ENCODE data around the gene GTF2A1. TPM values are rescaled to one million over a fixed set of nuclear protein-coding genes. Genes with fewer than 3 reads are reported as not detected.
"Not testable (repeated sequence)": the region's sequence is repeated elsewhere in the genome, so short reads cannot be mapped to it uniquely, and the experiment has no call there.

Gene GTF2A1
- total RNA-seq, 2 donors from 2014 or later = 17.2 to 31.5 TPM

GRCh38 chr14:81246461-81247270, 25.9 kb upstream of the GTF2A1 start:
- no peak overlapping the region for H3K4me3 Mint-ChIP-seq
- no peak overlapping the region for H3K27ac Mint-ChIP-seq
- no peaks in the 10 kb centered on the region for H3K4me1 Mint-ChIP-seq (ENCODE audit: low read depth in 2 of 2)
- H3K27me3 Mint-ChIP-seq = peaks cover 7 to 11% of the 10 kb centered on the region in 2 donors
- H3K9me3 Mint-ChIP-seq = peaks cover 8% of the 10 kb centered on the region
- DNase-seq (ENCODE audit: low spot score) (no peak), ATAC-seq (peak in 1 of 2 donors; percentile 52)
- peaks cover 10% of the 10 kb centered on the region for H3K36me3 Mint-ChIP-seq

GRCh38 chr14:81245771-81246170, 25.0 kb upstream of the GTF2A1 start:
- no peak overlapping the region for H3K27ac Mint-ChIP-seq
- ATAC-seq = no peak
- H3K9me3 Mint-ChIP-seq = peaks cover 8% of the 10 kb centered on the region
- no peak for DNase-seq (ENCODE audit: low spot score)
- H3K36me3 Mint-ChIP-seq = peaks cover 10% of the 10 kb centered on the region
- H3K4me3 Mint-ChIP-seq = no peak overlapping the region
- H3K4me1 Mint-ChIP-seq (ENCODE audit: low read depth in 2 of 2) = no peaks in the 10 kb centered on the region
- H3K27me3 Mint-ChIP-seq = peaks cover 7 to 17% of the 10 kb centered on the region in 2 donors

GRCh38 chr14:81244431-81244830, 23.7 kb upstream of the GTF2A1 start:
- H3K4me1 Mint-ChIP-seq (ENCODE audit: low read depth in 2 of 2); H3K4me3 Mint-ChIP-seq; H3K9me3 Mint-ChIP-seq; DNase-seq (ENCODE audit: low spot score); H3K27ac Mint-ChIP-seq; ATAC-seq: not testable (repeated sequence)
- H3K36me3 Mint-ChIP-seq = peaks cover 10% of the 10 kb centered on the region
- H3K27me3 Mint-ChIP-seq = peaks cover 14 to 26% of the 10 kb centered on the region in 2 donors

- Mint-ChIP-seq H3K4me3 (no peak overlapping the region), H3K9me3 (peaks cover 8% of the 10 kb centered on the region), H3K36me3 (peaks cover 10% of the 10 kb centered on the region), H3K4me1 (ENCODE audit: low read depth in 2 of 2) (no peaks in the 10 kb centered on the region), H3K27ac (no peak overlapping the region), H3K27me3 (peaks cover 16 to 29% of the 10 kb centered on the region in 2 donors)
- ATAC-seq = no peak
- no peak for DNase-seq (ENCODE audit: low spot score)
These were observed 22.7 kb upstream of the GTF2A1 start for GRCh38 chr14:81243499-81243898.

GRCh38 chr14:81236849-81237248, 16.1 kb upstream of the GTF2A1 start:
- not testable (repeated sequence) for H3K9me3 Mint-ChIP-seq; H3K4me3 Mint-ChIP-seq; H3K27ac Mint-ChIP-seq; ATAC-seq; H3K4me1 Mint-ChIP-seq (ENCODE audit: low read depth in 2 of 2); H3K36me3 Mint-ChIP-seq; DNase-seq (ENCODE audit: low spot score)
- peaks cover 11 to 29% of the 10 kb centered on the region in 2 donors for H3K27me3 Mint-ChIP-seq

GRCh38 chr14:81236138-81236537, 15.4 kb upstream of the GTF2A1 start:
- DNase-seq (ENCODE audit: low spot score) = no peak
- Mint-ChIP-seq H3K36me3 (no peaks in the 10 kb centered on the region), H3K27me3 (peaks cover 11 to 27% of the 10 kb centered on the region in 2 donors), H3K4me1 (ENCODE audit: low read depth in 2 of 2) (no peaks in the 10 kb centered on the region), H3K4me3 (no peak overlapping the region), H3K9me3 (no peaks in the 10 kb centered on the region), H3K27ac (no peak overlapping the region)
- peak in 1 of 2 donors; percentile 36 for ATAC-seq

GRCh38 chr14:81235096-81235495, 14.3 kb upstream of the GTF2A1 start:
- Mint-ChIP-seq H3K4me3 (no peak overlapping the region), H3K9me3 (no peaks in the 10 kb centered on the region), H3K27ac (no peak overlapping the region), H3K36me3 (no peaks in the 10 kb centered on the region), H3K27me3 (peaks cover 8 to 20% of the 10 kb centered on the region in 2 donors), H3K4me1 (ENCODE audit: low read depth in 2 of 2) (no peaks in the 10 kb centered on the region)
- DNase-seq (ENCODE audit: low spot score) (no peak), ATAC-seq (no peak)

GRCh38 chr14:81234278-81234677, 13.5 kb upstream of the GTF2A1 start:
- DNase-seq (ENCODE audit: low spot score) (no peak), ATAC-seq (no peak)
- Mint-ChIP-seq H3K9me3 (no peaks in the 10 kb centered on the region), H3K4me3 (no peak overlapping the region), H3K36me3 (no peaks in the 10 kb centered on the region), H3K27me3 (peaks cover 4 to 12% of the 10 kb centered on the region in 2 donors), H3K4me1 (ENCODE audit: low read depth in 2 of 2) (no peaks in the 10 kb centered on the region), H3K27ac (no peak overlapping the region)

- ATAC-seq (no peak), DNase-seq (ENCODE audit: low spot score) (no peak)
- no peaks in the 10 kb centered on the region for H3K9me3 Mint-ChIP-seq
- H3K36me3 Mint-ChIP-seq = no peaks in the 10 kb centered on the region
- no peaks in the 10 kb centered on the region for H3K4me1 Mint-ChIP-seq (ENCODE audit: low read depth in 2 of 2)
- no peak overlapping the region for H3K4me3 Mint-ChIP-seq
- peaks cover 3 to 12% of the 10 kb centered on the region in 2 donors for H3K27me3 Mint-ChIP-seq
- no peak overlapping the region for H3K27ac Mint-ChIP-seq
These were observed 12.9 kb upstream of the GTF2A1 start for GRCh38 chr14:81233615-81234014.

GRCh38 chr14:81231540-81231939, 10.8 kb upstream of the GTF2A1 start:
- no peak overlapping the region for H3K4me3 Mint-ChIP-seq
- no peaks in the 10 kb centered on the region for H3K4me1 Mint-ChIP-seq (ENCODE audit: low read depth in 2 of 2)
- no peaks in the 10 kb centered on the region for H3K9me3 Mint-ChIP-seq
- no peaks in the 10 kb centered on the region for H3K36me3 Mint-ChIP-seq
- H3K27me3 Mint-ChIP-seq = no peaks in the 10 kb centered on the region
- no peak for ATAC-seq
- no peak for DNase-seq (ENCODE audit: low spot score)
- H3K27ac Mint-ChIP-seq = no peak overlapping the region

- no peak overlapping the region for H3K27ac Mint-ChIP-seq
- peaks cover 5% of the 10 kb centered on the region for H3K36me3 Mint-ChIP-seq
- ATAC-seq (no peak), DNase-seq (ENCODE audit: low spot score) (no peak)
- H3K9me3 Mint-ChIP-seq = no peaks in the 10 kb centered on the region
- H3K27me3 Mint-ChIP-seq = no peaks in the 10 kb centered on the region
- H3K4me1 Mint-ChIP-seq (ENCODE audit: low read depth in 2 of 2) = peaks cover 8 to 13% of the 10 kb centered on the region in 2 donors
- H3K4me3 Mint-ChIP-seq = no peak overlapping the region
These were observed 3.5 kb upstream of the GTF2A1 start for GRCh38 chr14:81224222-81224621.

GRCh38 chr14:81223788-81224187, 3.0 kb upstream of the GTF2A1 start:
- H3K9me3 Mint-ChIP-seq; H3K27me3 Mint-ChIP-seq; H3K27ac Mint-ChIP-seq; H3K36me3 Mint-ChIP-seq; H3K4me3 Mint-ChIP-seq; DNase-seq (ENCODE audit: low spot score); ATAC-seq: not testable (repeated sequence)
- H3K4me1 Mint-ChIP-seq (ENCODE audit: low read depth in 2 of 2) = peaks cover 9 to 17% of the 10 kb centered on the region in 2 donors

- Mint-ChIP-seq H3K4me1 (ENCODE audit: low read depth in 2 of 2) (peaks cover 12 to 24% of the 10 kb centered on the region in 2 donors), H3K36me3 (peaks cover 5% of the 10 kb centered on the region), H3K27ac (peak overlapping the region in 1 of 2 donors; percentile 98), H3K27me3 (no peaks in the 10 kb centered on the region), H3K9me3 (no peaks in the 10 kb centered on the region), H3K4me3 (no peak overlapping the region)
- no peak for ATAC-seq
- no peak for DNase-seq (ENCODE audit: low spot score)
These were observed 1.9 kb upstream of the GTF2A1 start for GRCh38 chr14:81222691-81223090.

- no peaks in the 10 kb centered on the region for H3K27me3 Mint-ChIP-seq
- peaks cover 16 to 29% of the 10 kb centered on the region in 2 donors for H3K4me1 Mint-ChIP-seq (ENCODE audit: low read depth in 2 of 2)
- DNase-seq (ENCODE audit: low spot score) = no peak
- no peaks in the 10 kb centered on the region for H3K9me3 Mint-ChIP-seq
- H3K4me3 Mint-ChIP-seq = peak overlapping the region; percentile 94
- H3K27ac Mint-ChIP-seq = peak overlapping the region; percentile 95 to 98
- no peak for ATAC-seq
- H3K36me3 Mint-ChIP-seq = peaks cover 5% of the 10 kb centered on the region
These were observed 1.4 kb upstream of the GTF2A1 start for GRCh38 chr14:81222126-81222525.

Measured in natural killer cell treated with Interleukin-12 subunit alpha and Interleukin-12 subunit beta and Interleukin-15 and Interleukin-18, amount 100 ng/mL, for 72 hours (primary cell).